ENCODE measurements around the gene LAPTM5.

- TF ChIP-seq EZH2 (IDR thresholded peaks at IDR 0.05; ENCODE audit: low read depth, low read length, severe bottlenecking) (no peak), CTCF (IDR thresholded peaks at IDR 0.05; ENCODE audit: control extremely low read depth in 1 of 3, insufficient read depth in 1 of 3, low read depth in 1 of 3, low read length in 3 of 3) (no peak), POLR2A (IDR thresholded peaks at IDR 0.05; ENCODE audit: control extremely low read depth in 1 of 2, low read depth in 2 of 2, low read length in 2 of 2) (no peak), SUZ12 (IDR thresholded peaks at IDR 0.05; ENCODE audit: low read length) (no peak), TBP (IDR thresholded peaks at IDR 0.05; ENCODE audit: low read depth, low read length) (no peak), POLR2AphosphoS5 (IDR thresholded peaks at IDR 0.05; ENCODE audit: low read depth, low read length) (no peak), YY1 (IDR thresholded peaks at IDR 0.05; ENCODE audit: low read depth, low read length) (no peak), SP2 (IDR thresholded peaks at IDR 0.05; ENCODE audit: low read length) (no peak), RAD21 (IDR thresholded peaks at IDR 0.05 in 1 of 2, conservative IDR thresholded peaks at IDR 0.05 in 1 of 2; ENCODE audit: low read depth in 2 of 2, low read length in 2 of 2) (no peak), SP1 (IDR thresholded peaks at IDR 0.05; ENCODE audit: low read depth, low read length) (no peak), MAX (IDR thresholded peaks at IDR 0.05) (no peak), CEBPB (IDR thresholded peaks at IDR 0.05; ENCODE audit: low read depth, low read length) (no peak)
These were observed 30.5 kb downstream of the LAPTM5 start for GRCh38 chr1:30726773-30727684.
